Endometrial microvascular endothelial cells (primary cell): ENCODE measurements around the gene TDRD9. TPM values are rescaled to one million over a fixed set of nuclear protein-coding genes. Genes with fewer than 3 reads are reported as not detected.

Experiments
- in situ Hi-C: cut with HindIII; loops from 2 replicates; pipeline ENCODE4 v1.10.0; 2017; ENCODE audit warnings: low sequenced_read_pairs, low pct_unique_long_range_greater_than_20kb; ENCODE audit errors: inconsistent ontology term
- total RNA-seq: library from RNA; depleted of rRNA; stranded (reverse); fragments of >200 nt; gene quantifications from one replicate; pipeline ENCODE4 v1.2.3, GENCODE V29; 2015; ENCODE audit errors: inconsistent ontology term

The TDRD9 gene
- total RNA-seq, 1 donor from 2014 or later, result 0.09 TPM

DNA sequence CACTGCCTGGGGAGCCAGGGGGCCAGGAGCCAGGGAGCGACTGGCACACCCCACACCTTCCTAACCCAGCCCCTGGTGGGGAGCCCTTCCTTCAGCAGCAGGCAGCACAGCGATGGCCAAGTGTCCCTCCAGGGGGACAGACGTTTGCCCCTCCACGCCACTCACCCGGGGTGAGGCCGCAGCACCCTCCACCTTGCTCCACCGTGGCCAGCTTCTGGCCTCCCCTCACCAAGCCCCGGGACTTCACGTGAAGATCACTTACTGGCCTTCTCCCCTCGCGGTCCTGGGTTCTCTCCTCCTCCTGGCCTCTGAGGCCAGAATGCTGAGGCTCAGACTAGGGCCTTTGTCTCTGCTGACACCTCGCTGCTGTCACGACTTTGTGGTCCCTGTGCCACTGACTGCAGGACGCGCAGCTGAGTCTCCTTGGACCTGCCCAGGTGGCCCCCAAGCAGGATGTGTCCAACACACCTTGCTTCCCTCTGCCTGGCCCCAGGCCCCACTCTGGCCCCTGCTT, 153.8 kb downstream of the TDRD9 start:
- in situ Hi-C loops, result no loop called here

DNA sequence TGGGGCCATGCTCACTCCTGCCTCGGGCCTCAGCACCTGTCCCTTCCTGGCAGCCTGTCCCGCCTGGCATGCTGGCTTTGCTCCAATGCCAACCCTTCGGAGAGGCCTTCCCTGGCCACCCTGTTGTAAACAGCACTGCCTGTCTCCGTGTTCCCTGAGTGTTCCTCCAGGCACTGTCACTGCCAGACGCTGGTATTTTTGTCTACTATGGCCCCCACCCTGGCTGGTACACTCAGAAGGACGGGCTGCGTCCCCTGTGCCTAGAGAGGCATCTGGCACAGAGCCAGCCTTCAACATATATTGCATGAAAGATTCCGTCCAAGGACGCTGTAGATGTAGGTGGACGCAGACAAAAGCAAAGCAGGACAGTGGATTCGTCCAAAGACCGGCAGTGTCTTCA, 154.6 kb downstream of the TDRD9 start:
- in situ Hi-C loops, result no loop called here

DNA sequence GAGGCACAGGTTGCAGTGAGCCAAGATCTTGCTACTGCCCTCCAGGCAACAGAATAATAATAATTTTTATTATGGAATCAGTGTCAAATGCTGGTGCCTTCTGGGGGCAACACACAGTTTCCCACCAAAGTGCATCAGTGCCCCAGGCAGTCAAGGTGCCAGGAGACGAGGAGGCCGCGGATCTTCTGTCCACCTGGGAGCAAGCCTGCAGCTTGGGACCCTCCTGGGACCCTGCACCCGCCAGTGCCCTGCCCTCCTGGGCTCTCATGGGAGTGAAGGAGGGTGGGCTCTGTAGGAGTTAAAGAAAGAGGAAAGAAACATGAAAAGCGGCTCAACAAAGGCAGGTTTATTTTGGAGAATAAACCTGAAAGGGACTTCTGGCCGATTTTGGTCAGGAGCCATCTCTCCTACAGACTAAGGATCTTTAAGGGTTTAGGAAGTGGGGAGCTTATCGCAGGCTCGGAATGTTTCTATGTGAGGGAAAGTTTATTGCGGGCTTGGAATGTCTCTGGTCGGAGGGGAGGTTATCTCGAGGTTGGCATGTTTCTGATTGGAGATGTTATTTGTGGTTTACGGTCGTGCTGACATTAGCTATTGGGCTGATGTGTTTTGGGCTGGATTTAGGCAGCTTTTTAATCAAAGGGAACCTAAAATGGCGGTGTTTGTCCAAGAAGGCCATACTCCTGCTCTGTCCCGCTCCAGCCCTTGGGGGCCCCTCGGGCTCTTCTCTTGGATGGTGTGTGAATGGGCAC, 156.2 kb downstream of the TDRD9 start:
- in situ Hi-C loops, result no loop called here

DNA sequence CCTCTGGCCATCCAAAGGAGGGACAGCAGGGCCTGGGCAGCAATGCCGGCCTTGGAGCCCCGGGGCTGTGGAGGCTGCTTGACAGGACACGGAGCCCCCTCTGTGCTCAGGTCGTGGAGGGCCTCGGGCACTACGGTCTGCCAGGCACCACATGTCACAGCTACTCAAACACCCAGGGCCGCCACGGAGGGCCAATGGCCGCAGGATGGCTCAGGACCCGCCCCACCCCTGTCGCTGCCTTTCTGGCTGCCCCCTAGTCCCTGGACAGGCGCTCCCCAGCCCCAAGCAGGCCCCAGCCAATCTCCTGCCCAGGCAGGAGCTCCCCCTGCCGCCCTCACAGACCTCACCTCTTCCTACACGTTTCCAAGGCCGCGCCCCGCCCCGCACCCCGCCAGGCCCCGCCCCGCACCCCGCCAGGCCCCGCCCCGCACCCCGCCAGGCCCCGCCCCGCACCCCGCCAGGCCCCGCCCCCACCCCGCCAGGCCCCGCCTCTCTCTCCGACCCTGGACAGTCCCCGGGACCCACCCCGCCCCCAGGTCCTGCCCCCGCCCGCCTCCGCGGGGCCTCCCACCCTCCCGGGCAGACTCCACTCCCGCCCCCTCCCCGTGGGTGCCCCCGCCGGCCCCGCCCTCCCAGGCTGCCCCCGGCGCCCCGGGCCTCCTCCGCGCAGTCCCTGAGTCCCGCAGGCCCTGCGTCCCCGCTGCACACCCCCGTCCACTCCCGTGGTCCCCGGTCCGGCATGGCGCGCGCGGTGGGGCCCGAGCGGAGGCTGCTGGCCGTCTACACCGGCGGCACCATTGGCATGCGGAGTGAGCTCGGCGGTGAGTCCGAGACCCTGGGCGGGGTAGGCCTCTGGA, 157.0 kb downstream of the TDRD9 start, which contains the start of gene ASPG:
Gene ASPG (plus strand): TSS at position 669 of the 857 bp plus-strand sequence. CDS start 71 bp downstream, at position 740.
- in situ Hi-C loops, result no loop called here

DNA sequence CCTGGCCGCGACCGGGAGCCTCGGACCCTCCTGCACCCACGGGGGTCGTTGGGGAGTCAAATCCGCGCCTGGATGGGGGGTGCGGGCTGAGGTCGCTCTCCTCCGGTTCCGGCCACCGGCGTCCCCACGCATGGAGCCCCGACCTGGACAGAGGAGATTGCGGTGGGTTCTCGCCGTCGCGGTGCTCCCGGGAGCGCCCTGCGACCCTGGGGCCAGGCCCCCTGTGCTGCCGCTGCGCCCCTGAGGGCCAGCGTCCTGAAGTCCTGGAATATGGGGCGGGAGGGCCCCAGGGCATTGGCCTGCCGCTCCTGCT, 157.6 kb downstream of the TDRD9 start:
- in situ Hi-C loops, result no loop called here

DNA sequence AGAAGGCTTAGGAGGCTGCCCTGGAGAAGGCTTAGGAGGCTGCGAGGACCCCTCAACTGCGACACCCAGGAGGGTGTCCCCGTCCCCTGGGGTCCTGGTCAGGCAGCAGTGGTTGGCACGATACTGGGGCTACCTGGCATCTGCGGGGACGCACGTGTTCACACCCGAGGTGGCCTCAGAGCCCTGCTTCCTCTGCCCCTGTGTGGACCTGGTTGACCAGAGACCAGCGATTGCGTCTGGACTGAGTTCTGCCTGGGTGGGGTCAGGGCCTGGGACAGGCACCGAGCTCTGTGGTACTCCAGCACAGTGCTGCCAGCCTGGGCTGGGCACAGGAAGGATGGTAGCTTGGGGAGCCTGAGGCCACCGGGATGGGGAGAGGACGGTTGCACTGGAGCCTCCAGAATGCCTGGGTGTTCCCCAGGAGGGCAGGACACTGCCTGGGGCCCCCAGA, 158.0 kb downstream of the TDRD9 start:
- in situ Hi-C loops, result no loop called here

DNA sequence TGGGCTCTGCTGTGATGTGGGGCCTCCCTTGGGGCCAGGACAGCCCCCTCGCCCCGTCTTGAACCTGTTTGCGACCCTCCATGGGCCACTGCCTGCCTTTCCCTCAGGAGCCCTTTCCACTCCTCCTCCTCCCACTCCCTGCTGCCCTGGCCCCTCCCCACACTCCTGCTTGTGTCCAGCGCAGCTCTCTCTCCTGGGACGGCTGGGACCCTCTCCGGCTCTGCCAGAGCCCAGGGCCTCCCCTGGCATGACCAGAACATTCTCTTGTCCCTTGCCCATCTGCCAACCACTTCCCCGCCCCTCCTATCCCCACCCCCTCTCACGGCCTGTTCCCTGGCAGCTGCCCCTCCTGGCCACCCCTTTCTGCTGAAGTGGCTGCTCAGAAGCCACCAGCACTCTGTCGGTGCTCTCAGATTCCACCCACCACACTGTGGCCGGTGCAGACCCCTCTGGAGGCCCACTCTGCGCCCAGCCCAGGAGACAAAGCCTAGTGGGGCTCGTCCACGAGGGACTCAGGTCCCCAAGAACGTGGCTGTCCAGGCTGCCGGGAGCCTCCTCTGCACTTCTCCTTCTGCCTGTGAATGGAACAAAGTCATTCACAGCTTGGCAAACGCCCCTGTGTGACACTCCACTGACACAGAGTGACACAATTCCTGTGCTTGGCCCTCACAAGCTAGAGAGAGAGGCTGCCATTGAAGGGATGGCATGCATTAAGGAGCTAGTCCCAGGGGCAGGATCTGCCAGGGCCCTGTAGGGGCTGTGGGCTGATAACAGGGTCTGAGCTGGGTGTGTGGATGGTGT, 158.6 kb downstream of the TDRD9 start:
- in situ Hi-C loops, result no loop called here

DNA sequence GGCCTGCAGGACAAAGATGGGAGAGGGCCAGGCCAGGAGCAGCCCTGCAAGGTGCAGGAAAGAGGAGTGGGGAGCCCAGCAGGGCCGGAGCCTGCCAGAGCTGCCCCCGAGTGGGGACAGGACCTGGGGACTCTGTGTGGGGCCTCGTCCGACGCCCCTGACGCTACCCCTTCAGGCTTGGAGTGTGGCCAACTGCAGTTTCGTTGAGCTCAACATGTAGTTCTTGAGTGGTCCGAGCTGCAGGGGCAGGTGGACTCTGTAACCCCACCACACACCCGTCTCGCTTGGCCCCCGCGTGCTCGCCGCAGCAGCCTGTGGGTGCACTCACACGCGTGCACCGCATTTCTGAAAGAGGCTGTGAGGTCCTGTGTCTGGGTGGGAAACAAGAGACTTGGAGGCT, 159.2 kb downstream of the TDRD9 start:
- in situ Hi-C loops, result no loop called here

DNA sequence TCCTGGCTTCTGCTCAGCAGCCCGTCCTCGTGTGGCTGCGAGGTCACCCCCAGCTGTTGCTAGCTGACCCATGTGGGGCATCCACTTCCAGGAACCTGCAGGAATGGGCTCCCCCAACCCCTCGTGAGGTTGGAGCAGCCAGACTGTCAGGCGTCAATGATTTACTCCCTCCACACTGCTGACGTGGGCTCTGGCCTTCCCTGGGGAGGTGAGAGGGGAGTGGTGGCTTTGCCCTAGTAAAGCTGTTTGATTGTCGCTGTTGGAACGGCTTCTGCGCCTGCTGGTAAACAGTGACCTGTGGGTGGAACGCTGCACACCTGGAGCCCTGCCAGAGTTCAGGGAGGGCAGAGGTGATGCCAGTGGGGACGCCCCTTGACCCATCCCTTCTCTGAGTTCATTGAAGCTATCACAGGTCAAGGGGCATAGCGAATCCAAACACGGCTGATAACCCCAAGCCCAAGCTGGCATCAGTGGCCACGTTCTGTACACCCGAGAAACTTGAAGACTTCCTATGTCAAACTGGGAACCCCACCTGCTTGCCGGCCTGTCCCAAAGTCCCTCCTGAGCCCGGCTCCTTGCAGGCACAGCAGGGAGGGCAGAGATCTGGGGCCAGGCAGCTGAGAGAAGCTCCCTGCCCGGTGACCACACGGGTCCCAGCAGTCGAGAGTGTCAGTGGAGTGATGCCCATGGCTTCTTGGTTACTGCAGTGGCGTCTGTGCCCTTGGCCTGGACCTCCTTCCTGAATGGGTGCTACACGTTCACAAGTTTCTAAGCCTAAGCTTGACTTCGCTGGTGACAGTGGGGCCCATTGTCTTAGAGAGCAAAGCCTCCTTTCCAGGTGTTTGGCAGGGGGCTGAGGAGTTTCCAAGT, 160.0 kb downstream of the TDRD9 start:
- in situ Hi-C loops, result no loop called here

DNA sequence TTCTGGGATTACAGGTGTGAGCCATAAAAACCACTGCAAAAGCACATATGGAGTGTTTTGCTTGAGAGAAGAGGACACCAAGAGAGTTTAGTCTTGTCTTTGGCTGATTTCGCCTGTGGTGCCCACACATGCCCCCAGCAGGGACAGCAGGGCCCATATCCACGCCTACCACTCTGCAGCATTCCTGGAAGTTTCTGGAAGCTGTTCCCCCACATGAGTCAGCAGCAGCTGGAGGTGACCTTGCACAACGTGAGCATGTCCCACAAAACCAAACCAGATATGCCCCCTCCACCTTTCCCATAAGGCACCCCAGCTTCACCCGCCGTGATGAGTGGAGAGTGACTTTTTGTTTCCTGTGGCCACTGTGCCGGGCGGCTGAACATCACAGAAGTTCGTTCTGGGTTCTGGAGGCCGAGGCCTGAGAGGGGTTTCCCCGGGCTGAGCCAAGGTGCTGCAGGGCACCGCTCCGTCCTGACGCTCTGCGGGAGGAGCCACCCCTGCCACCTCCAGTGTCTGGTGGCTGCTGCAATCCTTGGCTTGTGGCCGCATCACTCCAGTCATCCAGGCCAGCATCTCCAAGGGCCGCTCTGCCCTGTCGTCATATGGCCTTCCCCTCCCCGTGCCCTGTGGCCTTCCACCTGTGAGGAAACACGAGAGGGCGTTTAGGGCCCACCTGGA, 162.0 kb downstream of the TDRD9 start:
- in situ Hi-C loops, result no loop called here

DNA sequence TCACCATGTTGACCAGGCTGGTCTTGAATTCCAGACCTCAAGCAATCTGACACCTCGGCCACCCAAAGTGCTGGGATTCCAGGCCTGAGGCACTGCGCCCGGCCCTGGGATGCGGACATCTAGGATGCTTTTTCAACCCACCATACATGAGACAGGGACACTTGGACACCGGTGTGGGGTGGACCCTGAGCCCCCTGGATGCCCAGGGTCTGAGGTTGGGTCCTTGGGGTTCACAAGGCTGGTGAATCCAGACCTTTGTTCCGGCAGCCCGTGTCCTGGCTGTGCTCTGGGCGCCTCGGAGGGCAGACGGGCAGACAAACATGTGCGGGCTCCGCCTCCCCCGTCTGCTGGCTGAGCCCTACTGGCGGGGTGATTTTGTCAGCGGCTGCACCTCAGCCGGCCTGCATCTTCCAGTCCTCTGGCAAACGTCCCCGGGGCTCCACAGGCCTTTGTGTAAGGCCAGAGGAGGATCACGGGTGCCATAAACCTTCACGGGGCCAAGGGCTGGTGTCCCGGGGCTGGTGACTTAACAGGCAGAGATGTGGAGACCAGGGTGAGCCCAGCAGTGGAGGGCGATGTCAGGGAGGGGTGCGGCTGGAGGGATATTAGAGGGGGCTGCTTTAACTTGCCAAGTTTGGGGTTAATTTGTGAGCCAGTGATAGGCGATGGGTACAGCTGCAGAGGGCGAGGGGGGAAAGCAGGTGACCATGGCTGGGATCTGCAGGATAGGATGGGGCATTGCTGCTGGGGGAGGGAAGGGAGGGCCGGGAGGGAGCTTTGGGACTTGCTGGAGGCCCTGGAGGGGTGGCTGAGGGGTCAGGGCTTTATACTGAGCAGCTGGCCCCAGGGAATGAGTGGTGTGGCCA, 163.0 kb downstream of the TDRD9 start:
- in situ Hi-C loops, result no loop called here

DNA sequence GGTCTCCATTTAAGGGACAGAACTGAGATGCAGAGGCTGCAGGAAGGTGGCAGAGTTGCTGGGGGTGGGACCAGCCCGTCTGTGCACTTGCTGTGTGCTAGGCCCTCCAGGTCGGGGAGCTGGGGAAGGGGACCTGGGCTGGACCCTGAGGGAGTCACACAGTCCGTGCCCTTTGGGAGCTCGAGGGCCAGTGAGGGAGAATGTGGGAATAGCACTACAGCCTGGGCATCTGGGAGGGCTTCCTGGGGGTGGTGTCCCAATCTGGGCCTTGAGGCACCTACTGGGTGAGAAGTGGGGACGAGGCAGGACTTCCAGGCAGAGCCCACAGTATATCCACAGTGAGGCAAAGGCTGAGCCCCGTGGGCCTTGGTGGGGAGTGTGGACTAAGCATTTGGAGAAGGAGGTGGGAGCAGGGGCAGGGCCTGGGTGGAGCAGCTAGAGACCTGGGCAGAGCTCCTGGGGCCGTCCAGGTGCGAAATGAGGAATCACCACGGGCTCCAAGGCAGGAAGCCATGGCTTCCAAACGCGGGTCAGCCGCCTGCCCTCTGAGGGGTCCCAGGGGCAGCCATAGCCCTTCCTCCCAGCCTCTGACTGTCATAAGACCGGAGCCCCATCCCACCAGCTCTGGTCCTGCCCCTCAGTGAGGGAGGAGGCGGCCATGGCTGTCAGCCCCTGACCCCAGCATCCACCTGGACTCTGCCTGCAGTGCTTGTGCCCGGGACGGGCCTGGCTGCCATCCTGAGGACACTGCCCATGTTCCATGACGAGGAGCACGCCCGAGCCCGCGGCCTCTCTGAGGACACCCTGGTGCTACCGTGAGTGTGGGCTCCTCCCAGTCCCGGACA, 163.9 kb downstream of the TDRD9 start:
- in situ Hi-C loops, result no loop called here

DNA sequence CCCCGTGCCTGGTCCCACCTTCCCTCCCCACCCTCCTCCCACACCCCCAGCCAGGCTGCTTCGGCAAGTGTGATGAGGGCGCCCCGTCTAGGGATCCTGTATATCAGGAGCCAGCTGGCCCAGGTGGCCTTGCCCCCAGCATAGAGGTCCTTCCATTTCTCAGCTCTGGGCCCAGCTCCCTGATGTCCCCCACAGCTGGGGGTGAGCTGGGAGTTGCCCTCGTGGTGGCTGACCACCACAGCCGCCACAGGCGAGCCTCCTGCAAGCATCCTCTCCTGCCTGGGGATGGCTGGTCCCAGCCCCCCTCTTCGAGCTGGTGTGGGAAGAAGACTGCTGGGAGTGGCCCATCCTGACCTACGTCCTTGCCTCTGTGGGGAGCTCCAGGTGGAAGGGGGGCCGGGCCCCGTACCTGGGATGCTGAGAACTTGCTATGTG, 164.7 kb downstream of the TDRD9 start:
- in situ Hi-C loops, result no loop called here

DNA sequence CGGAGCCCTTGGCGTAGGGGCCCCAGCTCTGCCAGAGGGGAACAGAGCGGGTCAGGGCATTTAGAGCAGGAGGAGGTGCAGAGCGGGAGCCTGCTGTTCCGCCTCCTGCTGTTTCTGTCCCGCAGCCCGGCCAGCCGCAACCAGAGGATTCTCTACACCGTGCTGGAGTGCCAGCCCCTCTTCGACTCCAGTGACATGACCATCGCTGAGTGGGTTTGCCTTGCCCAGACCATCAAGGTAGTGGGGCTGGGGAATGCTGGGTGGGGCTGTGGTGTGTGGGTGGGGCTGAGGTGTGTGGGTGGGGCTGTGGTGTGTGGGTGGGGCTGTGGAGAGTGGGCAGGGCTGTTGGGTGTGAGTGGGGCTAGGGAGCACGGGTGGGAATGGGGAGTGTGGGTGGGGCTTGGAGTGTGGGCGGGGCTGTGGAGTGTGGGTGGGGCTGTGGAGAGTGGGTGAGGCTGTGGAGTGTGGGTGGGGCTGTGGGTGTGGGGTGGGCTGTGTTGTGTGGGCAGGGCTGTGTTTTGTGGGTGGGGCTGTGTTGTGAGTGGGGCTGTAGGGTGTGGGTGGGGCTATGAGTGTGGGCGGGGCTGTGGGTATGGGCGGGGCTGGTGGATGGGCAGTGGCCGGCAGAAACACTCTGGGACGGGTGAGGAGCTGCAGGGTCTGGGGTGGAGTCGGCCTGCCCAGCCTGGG, 165.3 kb downstream of the TDRD9 start:
- in situ Hi-C loops, result no loop called here

DNA sequence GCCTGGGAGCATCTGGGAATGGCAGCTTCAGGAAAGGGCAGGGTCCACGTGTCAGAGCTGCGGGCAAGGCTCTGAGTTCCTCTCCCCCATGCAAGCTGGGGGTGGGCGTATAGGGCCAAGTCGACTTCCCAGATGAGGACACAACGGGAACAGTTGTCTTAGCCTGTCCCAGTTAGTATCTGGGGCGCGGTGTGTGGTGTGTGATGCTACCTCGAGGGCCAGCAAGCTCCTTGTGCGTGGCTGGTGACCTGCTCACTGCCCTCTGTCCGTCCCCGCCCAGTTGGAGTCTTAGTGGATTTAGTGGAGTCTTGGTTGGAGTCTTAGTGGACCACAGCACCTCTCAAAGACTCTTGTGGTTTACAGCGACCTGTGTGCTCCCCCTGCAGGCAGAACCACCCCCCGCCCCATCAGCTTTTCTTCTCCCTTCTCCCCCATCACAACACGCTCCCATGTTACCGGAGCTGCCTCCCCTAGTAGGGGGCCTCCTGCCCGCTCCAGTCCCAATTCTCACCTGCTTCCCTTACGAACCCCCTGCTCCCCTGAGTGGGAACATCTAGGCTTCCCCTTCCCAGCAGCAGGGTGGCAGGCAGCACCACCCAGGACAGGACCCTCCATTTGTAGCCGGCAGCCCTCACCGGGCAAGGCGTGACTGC, 165.9 kb downstream of the TDRD9 start:
- in situ Hi-C loops, result no loop called here
